Rectal smooth muscle tissue (tissue), 1 donor: ENCODE measurements around the gene UROD.

Experiments
- H3K27ac ChIP-seq: one replicate; pipeline ENCODE4 v1.7.0; 2013; ENCODE audit warnings: low read depth, low read length, inconsistent platforms
- H3K27me3 ChIP-seq: one replicate; pipeline ENCODE4 v1.7.0; 2013; ENCODE audit warnings: low read length; ENCODE audit not compliant: control insufficient read depth, insufficient read depth
- H3K36me3 ChIP-seq: one replicate; pipeline ENCODE4 v1.7.0; 2013; ENCODE audit warnings: low read length; ENCODE audit not compliant: control insufficient read depth, insufficient read depth
- H3K4me1 ChIP-seq: one replicate; pipeline ENCODE4 v1.7.0; 2013; ENCODE audit warnings: low read length; ENCODE audit not compliant: control insufficient read depth, insufficient read depth
- H3K4me3 ChIP-seq: one replicate; pipeline ENCODE4 v1.7.0; 2013; ENCODE audit warnings: low read length
- H3K9ac ChIP-seq: one replicate; pipeline ENCODE4 v1.7.0; 2013; ENCODE audit warnings: low read length

The UROD gene

GRCh38 chr1:45033356-45033755, 21.3 kb downstream of the UROD start:
- Histone ChIP-seq H3K36me3 (peaks cover 4% of the 10 kb centered on the region), H3K9ac (no peak overlapping the region), H3K27me3 (no peaks in the 10 kb centered on the region), H3K4me3 (no peak overlapping the region), H3K27ac (no peak overlapping the region), H3K4me1 (no peaks in the 10 kb centered on the region)

- H3K27me3 ChIP-seq: no peaks in the 10 kb centered on the region
- H3K27ac ChIP-seq: no peak overlapping the region
- no peak overlapping the region for H3K4me3 ChIP-seq
- H3K4me1 ChIP-seq: no peaks in the 10 kb centered on the region
- peaks cover 4% of the 10 kb centered on the region for H3K36me3 ChIP-seq
- no peak overlapping the region for H3K9ac ChIP-seq
Observed at GRCh38 chr1:45035631-45036301, 23.7 kb downstream of the UROD start.

- H3K9ac ChIP-seq: no peak overlapping the region
- H3K27me3 ChIP-seq: no peaks in the 10 kb centered on the region
- no peak overlapping the region for H3K4me3 ChIP-seq
- peaks cover 4% of the 10 kb centered on the region for H3K36me3 ChIP-seq
- H3K4me1 ChIP-seq: no peaks in the 10 kb centered on the region
- no peak overlapping the region for H3K27ac ChIP-seq
Observed at GRCh38 chr1:45037456-45037855, 25.4 kb downstream of the UROD start.

- Histone ChIP-seq H3K4me1 (no peaks in the 10 kb centered on the region), H3K27me3 (no peaks in the 10 kb centered on the region), H3K27ac (no peak overlapping the region), H3K36me3 (peaks cover 4% of the 10 kb centered on the region), H3K9ac (no peak overlapping the region), H3K4me3 (no peak overlapping the region)
Observed at GRCh38 chr1:45038240-45038639, 26.2 kb downstream of the UROD start.

- Histone ChIP-seq H3K27me3 (no peaks in the 10 kb centered on the region), H3K4me1 (no peaks in the 10 kb centered on the region), H3K27ac (no peak overlapping the region), H3K4me3 (no peak overlapping the region), H3K36me3 (peaks cover 4% of the 10 kb centered on the region), H3K9ac (no peak overlapping the region)
Observed at GRCh38 chr1:45038661-45039364, 26.8 kb downstream of the UROD start.

- Histone ChIP-seq H3K4me3 (no peak overlapping the region), H3K27me3 (no peaks in the 10 kb centered on the region), H3K36me3 (peaks cover 2% of the 10 kb centered on the region), H3K4me1 (no peaks in the 10 kb centered on the region), H3K27ac (no peak overlapping the region), H3K9ac (no peak overlapping the region)
Observed at GRCh38 chr1:45040297-45040696, 28.2 kb downstream of the UROD start.

- H3K4me3 ChIP-seq: no peak overlapping the region
- no peaks in the 10 kb centered on the region for H3K4me1 ChIP-seq
- H3K27ac ChIP-seq: no peak overlapping the region
- H3K27me3 ChIP-seq: no peaks in the 10 kb centered on the region
- no peaks in the 10 kb centered on the region for H3K36me3 ChIP-seq
- H3K9ac ChIP-seq: no peak overlapping the region
Observed at GRCh38 chr1:45043094-45043493, 31.0 kb downstream of the UROD start.

GRCh38 chr1:45044916-45045315, 32.9 kb downstream of the UROD start:
- Histone ChIP-seq H3K27ac (no peak overlapping the region), H3K9ac (no peak overlapping the region), H3K36me3 (no peaks in the 10 kb centered on the region), H3K4me3 (no peak overlapping the region), H3K27me3 (no peaks in the 10 kb centered on the region), H3K4me1 (no peaks in the 10 kb centered on the region)

- Histone ChIP-seq H3K36me3 (no peaks in the 10 kb centered on the region), H3K4me3 (no peak overlapping the region), H3K27me3 (no peaks in the 10 kb centered on the region), H3K27ac (no peak overlapping the region), H3K9ac (no peak overlapping the region), H3K4me1 (no peaks in the 10 kb centered on the region)
Observed at GRCh38 chr1:45047032-45047431, 35.0 kb downstream of the UROD start.

GRCh38 chr1:45051005-45051772, 39.1 kb downstream of the UROD start:
- Histone ChIP-seq H3K27me3 (no peaks in the 10 kb centered on the region), H3K4me1 (no peaks in the 10 kb centered on the region), H3K4me3 (no peak overlapping the region), H3K9ac (no peak overlapping the region), H3K36me3 (no peaks in the 10 kb centered on the region), H3K27ac (no peak overlapping the region)

- Histone ChIP-seq H3K4me3 (no peak overlapping the region), H3K27me3 (no peaks in the 10 kb centered on the region), H3K9ac (no peak overlapping the region), H3K36me3 (no peaks in the 10 kb centered on the region), H3K27ac (no peak overlapping the region), H3K4me1 (no peaks in the 10 kb centered on the region)
Observed at GRCh38 chr1:45057542-45057941, 45.5 kb downstream of the UROD start.

GRCh38 chr1:45059829-45060228, 47.8 kb downstream of the UROD start:
- Histone ChIP-seq H3K36me3 (no peaks in the 10 kb centered on the region), H3K27ac (no peak overlapping the region), H3K9ac (no peak overlapping the region), H3K4me1 (no peaks in the 10 kb centered on the region), H3K27me3 (no peaks in the 10 kb centered on the region), H3K4me3 (no peak overlapping the region)
